Coronary artery (tissue), 2 donors: Measurements from ENCODE around the gene CFAP69.

Experiments
- DNase-seq: peaks from one replicate; pipeline ENCODE4 v3.0.0-alpha.2; 2017; ENCODE audit warnings: low spot score
- H3K27ac ChIP-seq, 2 donors: fragments of 200-600 bp; sonication (generic); one replicate each; pipeline ENCODE4 v1.5.1; 2016 to 2019
- H3K4me3 ChIP-seq: fragments of 200-600 bp; sonication (generic); 2 replicates; pipeline ENCODE4 v1.5.1; 2016; ENCODE audit warnings: mild to moderate bottlenecking, moderate library complexity
- TF ChIP-seq, protein P1 (sequence below): fragments of 200-600 bp; sonication (generic); IDR thresholded peaks from one replicate; pipeline ENCODE4 v1.5.1; 2019; ENCODE audit warnings: antibody characterized with exemption

Gene CFAP69

DNA sequence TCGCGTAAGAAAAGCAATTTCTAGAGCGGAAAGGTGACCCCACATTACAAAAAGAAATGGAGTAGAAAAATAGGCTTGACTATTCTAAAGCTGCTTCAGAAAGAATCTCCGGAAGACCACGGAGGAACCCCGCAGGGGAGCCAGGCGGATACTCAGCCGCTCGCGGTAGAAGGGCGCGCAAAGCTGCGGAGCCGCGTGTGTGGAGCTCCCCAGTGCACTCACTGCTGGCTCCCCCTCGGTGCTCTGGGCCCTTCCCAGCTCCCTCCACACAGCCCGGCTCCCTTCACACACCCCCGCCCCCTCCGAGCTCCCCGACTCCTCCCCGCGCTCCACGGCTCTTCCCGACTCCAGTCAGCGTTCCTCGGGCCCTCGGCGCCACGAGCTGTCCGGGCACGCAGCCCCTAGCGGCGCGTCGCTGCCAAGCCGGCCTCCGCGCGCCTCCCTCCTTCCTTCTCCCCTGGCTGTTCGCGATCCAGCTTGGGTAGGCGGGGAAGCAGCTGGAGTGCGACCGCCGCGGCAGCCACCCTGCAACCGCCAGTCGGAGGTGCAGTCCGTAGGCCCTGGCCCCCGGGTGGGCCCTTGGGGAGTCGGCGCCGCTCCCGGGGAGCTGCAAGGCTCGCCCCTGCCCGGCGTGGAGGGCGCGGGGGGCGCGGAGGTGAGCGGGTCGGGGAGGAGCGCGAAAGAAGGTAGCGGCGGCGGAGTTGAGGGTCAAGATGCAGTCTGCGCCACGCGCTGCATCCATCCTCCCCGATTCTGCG lies 33.4 kb upstream of the CFAP69 start, which contains the start of gene STEAP2:
TSS of gene STEAP2 (plus strand) at position 350 of the 758 bp plus-strand sequence. CDS start 13,343 bp downstream, outside the sequence.
- peak within 1 kb of the TSS; percentile 72 to 81 for H3K27ac ChIP-seq
- DNase-seq = peak; percentile 93
- TF ChIP-seq, protein P1, sequence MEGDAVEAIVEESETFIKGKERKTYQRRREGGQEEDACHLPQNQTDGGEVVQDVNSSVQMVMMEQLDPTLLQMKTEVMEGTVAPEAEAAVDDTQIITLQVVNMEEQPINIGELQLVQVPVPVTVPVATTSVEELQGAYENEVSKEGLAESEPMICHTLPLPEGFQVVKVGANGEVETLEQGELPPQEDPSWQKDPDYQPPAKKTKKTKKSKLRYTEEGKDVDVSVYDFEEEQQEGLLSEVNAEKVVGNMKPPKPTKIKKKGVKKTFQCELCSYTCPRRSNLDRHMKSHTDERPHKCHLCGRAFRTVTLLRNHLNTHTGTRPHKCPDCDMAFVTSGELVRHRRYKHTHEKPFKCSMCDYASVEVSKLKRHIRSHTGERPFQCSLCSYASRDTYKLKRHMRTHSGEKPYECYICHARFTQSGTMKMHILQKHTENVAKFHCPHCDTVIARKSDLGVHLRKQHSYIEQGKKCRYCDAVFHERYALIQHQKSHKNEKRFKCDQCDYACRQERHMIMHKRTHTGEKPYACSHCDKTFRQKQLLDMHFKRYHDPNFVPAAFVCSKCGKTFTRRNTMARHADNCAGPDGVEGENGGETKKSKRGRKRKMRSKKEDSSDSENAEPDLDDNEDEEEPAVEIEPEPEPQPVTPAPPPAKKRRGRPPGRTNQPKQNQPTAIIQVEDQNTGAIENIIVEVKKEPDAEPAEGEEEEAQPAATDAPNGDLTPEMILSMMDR = peak; percentile 60
- peak within 1 kb of the TSS; percentile 80 for H3K4me3 ChIP-seq

DNA sequence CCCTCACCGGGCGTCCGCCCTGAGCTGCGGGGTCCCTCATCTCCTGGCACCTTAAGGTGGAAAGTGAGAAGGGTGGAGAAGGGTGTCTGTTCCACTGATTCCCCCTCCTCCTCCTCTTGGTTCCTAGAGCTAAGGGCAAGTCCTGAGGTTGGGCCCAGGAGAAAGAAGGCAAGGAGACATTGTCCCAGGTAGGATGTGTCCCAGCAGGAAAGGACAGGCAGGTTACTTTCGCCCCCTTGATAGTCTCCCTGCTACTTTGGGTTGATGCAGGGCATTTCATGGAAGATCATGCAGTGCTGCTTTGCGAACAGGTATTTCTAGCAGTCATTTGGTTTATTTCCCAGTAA lies 32.9 kb upstream of the CFAP69 start:
- Histone ChIP-seq H3K27ac (peak overlapping the region; percentile 72 to 81), H3K4me3 (peak overlapping the region; percentile 80)
- no peak for DNase-seq
- TF ChIP-seq, protein P1 = no peak

DNA sequence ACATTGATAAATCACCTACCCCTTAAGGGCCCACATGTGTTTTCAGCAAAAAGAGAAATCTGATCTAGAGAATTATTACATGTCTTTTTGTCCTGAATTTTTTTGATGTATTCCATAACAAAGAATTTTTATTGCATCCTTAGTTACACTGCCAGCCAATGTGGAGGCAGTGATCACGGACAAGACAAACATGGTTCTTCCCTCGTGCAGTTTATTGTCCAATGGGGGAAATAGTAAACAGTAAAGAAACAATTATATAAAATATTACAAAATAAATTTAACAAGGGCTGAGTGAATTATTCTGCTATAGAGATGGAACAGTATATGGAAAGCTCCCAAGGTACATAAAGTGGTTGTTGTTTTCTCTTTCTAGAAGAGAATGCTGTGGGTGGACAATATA lies 31.5 kb upstream of the CFAP69 start:
- Histone ChIP-seq H3K27ac (no peak overlapping the region), H3K4me3 (no peak overlapping the region)
- no peak for DNase-seq
- TF ChIP-seq, protein P1 = no peak

DNA sequence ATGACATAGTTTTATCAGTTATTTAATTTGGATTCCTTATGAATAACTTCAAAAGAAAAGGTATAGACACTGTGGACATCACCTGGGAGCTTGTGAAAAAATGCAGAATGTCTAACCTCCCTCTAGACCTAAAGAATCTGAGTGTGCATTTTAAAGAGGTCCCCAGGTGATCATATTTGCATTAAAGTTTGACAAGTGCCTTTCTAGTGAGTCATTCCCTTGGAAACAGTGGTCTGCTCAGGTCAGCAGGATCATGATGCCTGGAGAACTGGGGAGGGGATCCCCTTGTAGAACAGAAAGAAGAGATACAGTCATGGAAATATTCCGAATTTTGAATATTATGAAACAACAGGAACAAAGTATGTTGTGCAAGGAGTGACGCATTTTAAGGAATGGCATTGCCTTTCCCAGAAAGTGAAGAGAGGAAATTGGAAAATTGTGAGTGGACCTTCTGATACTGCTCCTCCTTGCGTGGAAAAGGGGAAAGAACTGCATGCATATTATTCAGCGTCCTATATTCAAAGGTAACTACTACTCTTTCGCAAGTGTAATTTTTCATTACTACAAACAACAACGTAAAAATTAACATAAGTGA lies 28.8 kb upstream of the CFAP69 start:
- no peak overlapping the region for H3K27ac ChIP-seq
- TF ChIP-seq, protein P1 = no peak
- H3K4me3 ChIP-seq = no peak overlapping the region
- DNase-seq = no peak

DNA sequence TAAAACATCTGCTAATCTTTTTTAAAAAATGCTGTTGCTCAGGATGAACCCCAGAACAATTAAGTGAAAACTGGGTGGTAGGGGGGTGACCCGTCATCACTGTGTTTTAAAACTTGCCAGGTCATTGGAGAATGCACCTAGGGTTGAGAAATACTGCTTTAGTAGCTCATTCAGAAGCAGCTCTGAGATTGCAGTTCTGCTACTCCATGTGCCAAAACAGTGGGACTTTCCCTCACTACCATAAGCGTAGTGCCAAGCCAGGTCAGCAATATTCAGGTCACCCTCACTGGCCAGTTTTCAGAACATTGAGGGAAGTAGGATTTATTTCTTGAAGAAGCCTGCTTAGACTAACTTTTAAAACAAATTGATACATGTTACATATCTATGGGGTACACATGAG lies 28.2 kb upstream of the CFAP69 start:
- no peak for DNase-seq
- TF ChIP-seq, protein P1 = no peak
- H3K27ac ChIP-seq = no peak overlapping the region
- H3K4me3 ChIP-seq = no peak overlapping the region

DNA sequence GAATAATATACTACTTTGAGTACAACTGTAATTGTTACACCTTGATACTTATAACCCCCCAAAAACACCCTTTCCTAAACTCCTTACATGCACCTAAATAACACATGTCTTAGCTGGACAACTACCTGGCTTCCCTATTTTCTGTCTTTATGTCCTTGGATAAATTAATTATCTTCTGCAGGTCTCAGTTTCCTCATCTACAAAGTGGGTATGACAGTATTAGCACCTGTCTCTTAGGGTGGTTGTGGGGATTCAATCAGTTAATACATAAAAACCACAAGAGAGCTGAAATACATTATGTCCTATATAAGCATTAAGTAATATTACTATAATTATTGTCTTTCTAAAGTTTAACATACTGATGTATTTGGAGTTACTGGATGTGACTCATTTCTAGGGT lies 22.6 kb upstream of the CFAP69 start:
- TF ChIP-seq, protein P1 = no peak
- Histone ChIP-seq H3K4me3 (no peak overlapping the region), H3K27ac (no peak overlapping the region)
- DNase-seq = no peak
